Globus pallidus (tissue), 1 donor: Measurements from ENCODE around the gene ADAMTS20.
"Not testable (repeated sequence)": the region's sequence is repeated elsewhere in the genome, so short reads cannot be mapped to it uniquely, and the experiment has no call there.

ENCODE experiments used
- DNase-seq: peaks from one replicate; pipeline ENCODE4 v3.0.0-alpha.2; 2015; ENCODE audit warnings: low spot score

Gene ADAMTS20

GRCh38 chr12:43551971-43552559 lies at the start of gene ADAMTS20:
Gene ADAMTS20 (minus strand): TSS chr12:43552203. CDS start chr12:43551921, 282 bp downstream.
- DNase-seq: no peak

GRCh38 chr12:43599708-43600107 lies 47.7 kb upstream of the ADAMTS20 start:
- DNase-seq: no peak

GRCh38 chr12:43599066-43599465 lies 47.1 kb upstream of the ADAMTS20 start:
- DNase-seq: no peak

GRCh38 chr12:43590307-43590706 lies 38.3 kb upstream of the ADAMTS20 start:
- no peak for DNase-seq

GRCh38 chr12:43586646-43587245 lies 34.7 kb upstream of the ADAMTS20 start:
- DNase-seq: no peak

GRCh38 chr12:43585676-43586075 lies 33.7 kb upstream of the ADAMTS20 start:
- DNase-seq: no peak

- DNase-seq: no peak
Observed at GRCh38 chr12:43580601-43581000, 28.6 kb upstream of the ADAMTS20 start.

GRCh38 chr12:43579206-43579605 lies 27.2 kb upstream of the ADAMTS20 start:
- no peak for DNase-seq

GRCh38 chr12:43578782-43579181 lies 26.8 kb upstream of the ADAMTS20 start:
- no peak for DNase-seq

GRCh38 chr12:43577381-43577780 lies 25.4 kb upstream of the ADAMTS20 start:
- no peak for DNase-seq

GRCh38 chr12:43576162-43576561 lies 24.2 kb upstream of the ADAMTS20 start:
- no peak for DNase-seq

- DNase-seq: no peak
Observed at GRCh38 chr12:43571885-43572284, 19.9 kb upstream of the ADAMTS20 start.

- DNase-seq: no peak
Observed at GRCh38 chr12:43556057-43556456, 4.1 kb upstream of the ADAMTS20 start.

- no peak for DNase-seq
Observed at GRCh38 chr12:43551279-43551970, 578 bp downstream of the ADAMTS20 start.

- no peak for DNase-seq
Observed at GRCh38 chr12:43550831-43551271, 1.2 kb downstream of the ADAMTS20 start.

- DNase-seq: no peak
Observed at GRCh38 chr12:43544703-43545102, 7.3 kb downstream of the ADAMTS20 start.

- DNase-seq: no peak
Observed at GRCh38 chr12:43540470-43540869, 11.5 kb downstream of the ADAMTS20 start.

GRCh38 chr12:43537675-43538074 lies 14.3 kb downstream of the ADAMTS20 start:
- DNase-seq: not testable (repeated sequence)

GRCh38 chr12:43516045-43516444 lies 36.0 kb downstream of the ADAMTS20 start:
- no peak for DNase-seq

- no peak for DNase-seq
Observed at GRCh38 chr12:43501703-43502102, 50.3 kb downstream of the ADAMTS20 start.

GRCh38 chr12:43493261-43493797 lies 58.7 kb downstream of the ADAMTS20 start:
- no peak for DNase-seq

- no peak for DNase-seq
Observed at GRCh38 chr12:43482311-43483085, 69.5 kb downstream of the ADAMTS20 start.
